HG03135 (cell line): ENCODE results near the gene OSBPL1A.

Source experiments
- ATAC-seq: cut with Tn5 transposase; IDR thresholded peaks from one replicate; pipeline ENCODE4 v1.9.1; 2021; ENCODE audit warnings: mild to moderate bottlenecking, moderate library complexity; ENCODE audit not compliant: unreplicated experiment

OSBPL1A gene

GRCh38 chr18:24138409-24138788 is 259.2 kb downstream of the OSBPL1A start:
- no peak for ATAC-seq

DNA sequence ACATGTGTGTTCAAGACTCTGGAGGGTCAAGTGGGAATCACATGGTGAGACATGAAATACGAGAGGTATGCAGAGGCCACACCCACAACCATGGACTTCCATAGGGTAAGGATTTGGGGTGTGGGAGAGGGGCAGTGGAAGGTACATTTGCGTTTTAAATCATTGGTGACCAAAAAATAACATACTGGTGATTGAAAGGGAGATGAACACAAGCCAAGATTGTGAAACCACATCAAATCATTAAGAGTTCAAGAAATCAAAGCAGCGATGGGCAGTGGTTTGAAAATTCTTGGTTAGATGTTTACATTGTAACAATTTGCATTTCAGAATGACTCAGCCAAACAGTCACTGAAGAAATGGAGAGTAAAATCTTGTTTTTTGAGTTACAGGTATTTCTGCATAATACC is 260.7 kb downstream of the OSBPL1A start:
- ATAC-seq = no peak

- no peak for ATAC-seq
Measured at GRCh38 chr18:24130494-24130893, 267.1 kb downstream of the OSBPL1A start.

DNA sequence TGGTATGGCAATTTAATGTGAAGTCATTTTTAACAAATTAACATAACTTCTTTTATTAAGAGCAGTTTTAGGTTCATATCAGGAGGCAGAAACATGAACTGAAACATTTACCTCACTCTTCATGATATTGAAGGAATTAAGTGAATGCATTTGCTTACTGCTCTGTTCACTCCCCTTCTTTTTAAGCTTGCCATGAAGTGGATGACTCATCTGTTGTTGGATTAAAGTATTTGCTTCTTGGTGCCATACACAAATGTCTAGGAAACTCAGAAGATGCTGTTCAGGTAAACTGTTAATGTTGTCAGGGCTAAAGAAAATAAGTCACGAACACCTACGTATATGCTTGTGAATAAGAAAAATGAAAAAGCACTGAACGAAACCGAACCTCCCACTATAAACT is 268.9 kb downstream of the OSBPL1A start:
- no peak for ATAC-seq

DNA sequence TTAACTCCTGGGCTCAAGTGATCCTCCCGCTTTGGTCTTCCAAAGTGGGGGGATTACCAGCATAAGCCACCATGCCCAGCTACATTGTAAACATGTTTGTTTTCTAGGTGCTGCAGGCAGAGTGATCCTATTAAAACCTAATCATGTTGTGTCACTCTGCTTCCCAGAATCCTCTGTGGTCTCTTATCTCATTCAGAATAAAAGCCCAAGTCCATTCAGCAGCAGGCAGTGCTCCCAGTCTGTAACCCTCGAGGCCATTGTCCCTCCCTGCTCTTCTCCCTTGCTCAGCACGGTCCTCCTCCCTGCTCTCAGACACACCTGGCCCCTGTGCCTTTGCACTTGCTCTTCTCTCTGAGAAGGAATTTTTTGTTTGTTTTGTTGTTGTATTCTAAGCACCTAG is 269.9 kb downstream of the OSBPL1A start:
- no peak for ATAC-seq

DNA sequence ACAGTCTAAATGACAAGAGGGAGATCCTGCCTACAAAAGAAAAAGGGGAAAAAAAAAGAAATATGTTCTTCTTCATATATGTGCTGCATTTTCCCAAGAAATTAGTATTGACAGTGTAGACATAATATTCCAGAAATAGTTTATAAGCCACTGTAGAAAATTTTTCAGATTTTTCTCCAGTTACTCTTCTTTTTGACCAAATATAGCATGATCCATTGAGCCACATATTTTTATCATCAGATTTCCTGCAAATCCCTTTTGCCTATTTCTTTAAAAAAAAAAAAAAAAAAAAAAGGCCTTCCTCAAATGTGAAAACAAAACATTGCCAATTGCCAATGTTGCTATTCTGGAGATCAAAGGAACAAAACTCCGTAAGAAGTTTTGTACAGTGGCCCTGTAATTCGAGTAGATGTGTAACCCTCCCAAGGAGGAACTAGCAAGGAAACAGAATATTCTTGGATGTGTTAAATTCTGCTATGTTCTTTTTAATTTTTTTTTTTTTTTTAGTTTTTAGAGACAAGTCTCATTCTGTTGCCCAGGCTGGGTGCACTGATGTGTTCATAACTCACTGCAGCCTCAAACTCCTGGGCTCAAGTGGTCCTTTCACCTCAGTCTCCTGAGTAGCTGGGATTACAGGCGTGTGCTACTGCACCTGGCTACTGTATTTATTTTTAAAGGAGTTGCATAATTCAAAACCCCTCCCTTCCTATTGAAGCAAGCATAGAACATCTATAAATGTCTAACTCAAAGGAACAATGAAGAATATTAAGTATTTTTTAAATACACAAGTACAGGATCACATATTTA is 271.3 kb downstream of the OSBPL1A start:
- no peak for ATAC-seq

- ATAC-seq = no peak
Measured at GRCh38 chr18:24121625-24122024, 276.0 kb downstream of the OSBPL1A start.

DNA sequence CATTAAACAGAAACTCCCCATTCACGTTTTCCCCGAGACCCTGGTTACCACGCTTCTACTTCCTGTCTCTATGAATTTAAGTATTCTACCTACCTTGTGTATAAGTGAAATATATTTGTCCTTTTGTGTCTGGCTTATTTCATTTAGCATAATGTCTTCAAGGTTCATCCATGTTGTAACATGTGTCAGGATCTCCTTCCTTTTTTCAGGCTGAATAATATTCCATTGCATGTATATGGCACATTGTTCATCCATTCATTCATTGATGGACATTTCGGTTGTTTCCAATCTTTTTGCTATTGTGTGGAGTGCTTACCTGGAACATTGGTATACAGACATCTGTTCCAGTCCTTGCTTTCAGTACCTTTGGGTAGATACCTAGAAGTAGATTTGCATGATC is 276.9 kb downstream of the OSBPL1A start:
- no peak for ATAC-seq

DNA sequence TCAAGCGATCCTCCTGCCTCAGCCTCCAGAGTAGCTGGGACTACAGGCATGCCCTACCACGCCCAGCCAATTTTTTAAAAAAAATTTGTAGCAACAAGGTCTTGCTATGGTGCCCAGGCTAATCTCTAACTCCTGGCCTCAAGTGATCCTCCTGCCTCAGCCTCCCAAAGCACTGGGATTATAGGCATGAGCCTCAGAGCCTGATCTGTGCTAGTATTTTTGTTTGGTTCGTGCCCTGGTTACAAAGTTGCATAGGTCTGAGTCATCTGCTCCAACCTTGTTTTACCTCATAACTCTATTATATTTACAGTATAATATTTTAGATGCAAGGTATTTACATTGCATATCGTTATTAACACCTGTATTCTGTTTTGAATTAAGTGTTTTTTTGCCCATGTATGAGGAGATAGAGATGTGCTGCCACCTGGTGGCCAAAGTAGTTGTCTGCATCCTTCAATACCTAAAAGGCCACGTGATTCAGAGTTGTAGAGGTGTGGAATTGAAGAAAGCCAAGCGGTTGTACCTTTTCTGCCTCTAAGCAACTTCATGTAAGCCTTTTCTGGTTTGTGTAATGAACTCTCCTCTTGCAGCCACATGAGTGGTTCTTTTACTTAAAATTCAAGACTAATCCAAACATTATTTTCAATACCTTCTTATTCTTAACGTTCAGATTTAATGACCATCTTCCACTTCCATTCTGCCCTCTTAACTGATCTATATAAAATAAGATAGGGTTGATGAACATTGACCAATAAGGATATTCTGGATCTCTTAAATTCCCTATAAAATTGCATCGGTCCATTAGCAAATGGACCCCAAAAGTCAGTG is 278.7 kb downstream of the OSBPL1A start:
- peak; percentile 70 for ATAC-seq

DNA sequence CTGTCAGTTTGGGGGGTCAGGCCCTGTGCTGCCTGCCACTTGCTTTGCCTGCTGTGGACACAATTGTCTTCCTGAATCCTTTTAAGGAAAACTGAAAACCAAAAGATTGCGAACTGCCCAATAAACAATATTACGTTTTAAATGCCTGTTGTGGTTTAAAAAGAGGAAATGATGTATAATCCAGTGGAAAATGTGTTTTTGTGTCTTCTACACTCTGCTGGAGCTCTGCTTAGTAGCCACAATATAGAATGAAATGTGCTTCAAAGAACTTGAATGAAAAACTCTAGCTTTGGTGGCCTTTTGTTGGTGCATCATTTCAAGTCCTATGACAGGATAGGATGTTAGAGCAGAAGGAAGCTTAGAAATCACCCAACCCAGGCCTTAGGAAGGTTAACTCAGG is 282.0 kb downstream of the OSBPL1A start:
- no peak for ATAC-seq

GRCh38 chr18:24114924-24115549 is 282.6 kb downstream of the OSBPL1A start:
- no peak for ATAC-seq

- ATAC-seq = no peak
Measured at GRCh38 chr18:24112874-24113615, 284.6 kb downstream of the OSBPL1A start.

DNA sequence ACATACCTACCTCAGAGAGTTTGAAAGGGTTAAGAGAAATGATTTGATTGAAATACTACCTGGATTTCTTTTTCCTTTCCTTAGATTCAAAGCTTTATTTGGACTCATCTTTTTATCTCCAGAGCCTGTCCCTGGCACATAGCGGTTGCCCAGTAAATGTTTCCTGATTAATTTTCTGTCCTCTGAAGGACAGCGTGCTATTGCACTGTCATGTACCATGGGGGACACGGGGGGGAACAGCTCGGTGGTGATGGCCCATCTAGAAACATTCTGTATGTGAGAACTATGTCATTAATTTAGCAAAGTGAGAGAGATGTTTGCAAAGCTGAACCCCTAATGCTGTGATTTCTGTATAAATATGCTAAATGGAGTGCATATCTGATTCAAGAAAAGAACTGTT is 285.2 kb downstream of the OSBPL1A start:
- no peak for ATAC-seq
